Suppressor macrophage treated with lipopolysaccharide for 1 hour (primary cell): ENCODE measurements around the gene ICA1L.
A peak's percentile ranks its signal among the peaks of the same experiment; 100 is the strongest.
"Not testable (repeated sequence)": the region's sequence is repeated elsewhere in the genome, so short reads cannot be mapped to it uniquely, and the experiment has no call there.

Experiments used
- DNase-seq, 3 donors: peaks; one replicate each; pipeline ENCODE4 v3.0.0-alpha.2; 2020 to 2022

The ICA1L gene

GRCh38 chr2:202847693-202848524 lies 23.7 kb downstream of the ICA1L start:
- peak in 2 of 3 donors; percentile 19 to 25 for DNase-seq

- no peak for DNase-seq
Measured at GRCh38 chr2:202844656-202845055, 26.9 kb downstream of the ICA1L start.

GRCh38 chr2:202842690-202843089 lies 28.9 kb downstream of the ICA1L start:
- DNase-seq, result no peak

- no peak for DNase-seq
Measured at GRCh38 chr2:202841090-202841867, 30.3 kb downstream of the ICA1L start.

- peak; percentile 49 to 54 (median 49) for DNase-seq
Measured at GRCh38 chr2:202831242-202832220, 40.0 kb downstream of the ICA1L start.

- no peak for DNase-seq
Measured at GRCh38 chr2:202824901-202825300, 46.7 kb downstream of the ICA1L start.

- no peak for DNase-seq
Measured at GRCh38 chr2:202822411-202822810, 49.2 kb downstream of the ICA1L start.

GRCh38 chr2:202821206-202822160 lies 50.1 kb downstream of the ICA1L start:
- DNase-seq, result no peak

- DNase-seq, result no peak
Measured at GRCh38 chr2:202818321-202818720, 53.2 kb downstream of the ICA1L start.

GRCh38 chr2:202817771-202818170 lies 53.8 kb downstream of the ICA1L start:
- no peak for DNase-seq

- DNase-seq, result no peak
Measured at GRCh38 chr2:202815548-202816360, 55.8 kb downstream of the ICA1L start.

GRCh38 chr2:202814226-202814625 lies 57.3 kb downstream of the ICA1L start:
- no peak for DNase-seq

GRCh38 chr2:202813387-202813786 lies 58.2 kb downstream of the ICA1L start:
- DNase-seq, result no peak

- DNase-seq, result no peak
Measured at GRCh38 chr2:202808754-202809153, 62.8 kb downstream of the ICA1L start.

- peak in 1 of 3 donors; percentile 6 for DNase-seq
Measured at GRCh38 chr2:202807431-202808138, 64.0 kb downstream of the ICA1L start.

- not testable (repeated sequence) for DNase-seq
Measured at GRCh38 chr2:202805911-202806310, 65.7 kb downstream of the ICA1L start.

- DNase-seq, result no peak
Measured at GRCh38 chr2:202797944-202798343, 73.6 kb downstream of the ICA1L start.

GRCh38 chr2:202790676-202791075 lies 80.9 kb downstream of the ICA1L start:
- DNase-seq, result no peak

GRCh38 chr2:202786842-202787241 lies 84.7 kb downstream of the ICA1L start:
- no peak for DNase-seq
